Panc1 (cell line): ENCODE data around the gene CNTN5. TPM values are rescaled to one million over a fixed set of nuclear protein-coding genes. Genes with fewer than 3 reads are reported as not detected.

Source experiments
- ATAC-seq: fragments of 200-7000 bp; cut with Tn5 transposase; 2 replicates; pipeline ENCODE4 v1.9.1; 2020; ENCODE audit warnings: mild to moderate bottlenecking, moderate library complexity
- BruUV-seq: library from RNA; stranded (reverse); fragments of 400-500 nt; replicated peaks from 2 replicates; lab custom pipeline; 2021; lab: Mats Ljungman, UMichigan
- CTCF ChIA-PET: fragments of 300-600 bp; sonication (Branson Sonifier 250); formaldehyde crosslinking; loops from one replicate; lab custom pipeline; 2022; ENCODE audit warnings: antibody characterized with exemption; lab: Charles Lee
- POLR2A ChIA-PET: fragments of 300-600 bp; sonication (Branson Sonifier 250); formaldehyde crosslinking; loops from one replicate; lab custom pipeline; 2022; ENCODE audit warnings: antibody characterized with exemption; lab: Charles Lee
- DNase-seq: peaks from one replicate; pipeline ENCODE4 v3.0.0-alpha.2; 2010; ENCODE audit warnings: low read depth, low spot score
- H3K27ac ChIP-seq: 2 replicates; pipeline ENCODE4 v1.5.1; 2011; ENCODE audit warnings: mild to moderate bottlenecking, low read length, inconsistent platforms
- H3K27me3 ChIP-seq: fragments of 200-500 bp; sonication (Bioruptor generic); 2 replicates; pipeline ENCODE4 v1.6.0; 2014; ENCODE audit warnings: low read length, inconsistent platforms; ENCODE audit not compliant: control insufficient read depth, insufficient read depth
- H3K36me3 ChIP-seq: fragments of 200-500 bp; sonication (Bioruptor generic); 2 replicates; pipeline ENCODE4 v1.5.1; 2014; ENCODE audit warnings: inconsistent platforms, mild to moderate bottlenecking, low read length, moderate library complexity; ENCODE audit not compliant: control insufficient read depth, insufficient read depth
- H3K4me1 ChIP-seq: 2 replicates; pipeline ENCODE4 v1.5.1; 2011; ENCODE audit warnings: inconsistent platforms, mild to moderate bottlenecking, low read length, moderate library complexity; ENCODE audit not compliant: control insufficient read depth, insufficient read depth
- H3K4me3 ChIP-seq, 2 experiments: 2 replicates each; pipeline ENCODE4 v1.5.1; 2011 to 2012; ENCODE audit warnings: low read depth in 2 of 2, low read length in 2 of 2, mild to moderate bottlenecking in 2 of 2, inconsistent platforms in 1 of 2, moderate library complexity in 1 of 2
- H3K9me3 ChIP-seq: fragments of 200-500 bp; sonication (Bioruptor generic); 2 replicates; pipeline ENCODE4 v1.5.1; 2014; ENCODE audit warnings: low read depth, mild to moderate bottlenecking, inconsistent platforms, low read length, moderate library complexity; ENCODE audit not compliant: control insufficient read depth, insufficient read depth
- POLR2AphosphoS5 ChIP-seq: IDR thresholded peaks from 2 replicates; pipeline ENCODE4 v1.6.1; 2012; ENCODE audit warnings: mild to moderate bottlenecking, low read depth, low read length, moderate library complexity
- SIN3A ChIP-seq: IDR thresholded peaks from 2 replicates; pipeline ENCODE4 v1.6.1; 2012; ENCODE audit warnings: low read depth, mild to moderate bottlenecking, low read length, moderate library complexity, borderline replicate concordance; ENCODE audit not compliant: insufficient read depth
- TCF7L2 ChIP-seq: IDR thresholded peaks from 2 replicates; pipeline ENCODE4 v1.6.1; 2011; ENCODE audit warnings: mild to moderate bottlenecking, low read depth, low read length, inconsistent platforms
- in situ Hi-C: cut with HindIII; loops from 2 replicates; pipeline ENCODE4 v1.10.0; 2016; ENCODE audit warnings: low sequenced_read_pairs, low pct_unique_long_range_greater_than_20kb
- intact Hi-C: fragments of 100-400 bp; cut with micrococcal nuclease; formaldehyde crosslinking; loops from one replicate; pipeline ENCODE4 v1.10.0; 2022; ENCODE audit not compliant: unreplicated experiment
- total RNA-seq: library from RNA; stranded (reverse); gene quantifications from one replicate; pipeline ENCODE4 v1.2.1, GENCODE V29; 2021; ENCODE audit not compliant: unreplicated experiment
- TF ChIP-seq, protein P1 (sequence below), 2 experiments: IDR thresholded peaks; 2 replicates each; pipeline ENCODE4 v1.6.1; 2011 to 2012; ENCODE audit warnings: low read depth in 2 of 2, control low read depth in 1 of 2, low read length in 1 of 2, mild to moderate bottlenecking in 1 of 2, moderate library complexity in 1 of 2; ENCODE audit not compliant: insufficient read depth in 1 of 2
- TF ChIP-seq, protein P2 (sequence below): fragments of 450-650 bp; IDR thresholded peaks from 2 replicates; pipeline ENCODE4 v1.5.1; 2017; ENCODE audit warnings: mild to moderate bottlenecking

CNTN5 gene
- total RNA-seq, 1 experiment from 2014 or later: not detected

DNA sequence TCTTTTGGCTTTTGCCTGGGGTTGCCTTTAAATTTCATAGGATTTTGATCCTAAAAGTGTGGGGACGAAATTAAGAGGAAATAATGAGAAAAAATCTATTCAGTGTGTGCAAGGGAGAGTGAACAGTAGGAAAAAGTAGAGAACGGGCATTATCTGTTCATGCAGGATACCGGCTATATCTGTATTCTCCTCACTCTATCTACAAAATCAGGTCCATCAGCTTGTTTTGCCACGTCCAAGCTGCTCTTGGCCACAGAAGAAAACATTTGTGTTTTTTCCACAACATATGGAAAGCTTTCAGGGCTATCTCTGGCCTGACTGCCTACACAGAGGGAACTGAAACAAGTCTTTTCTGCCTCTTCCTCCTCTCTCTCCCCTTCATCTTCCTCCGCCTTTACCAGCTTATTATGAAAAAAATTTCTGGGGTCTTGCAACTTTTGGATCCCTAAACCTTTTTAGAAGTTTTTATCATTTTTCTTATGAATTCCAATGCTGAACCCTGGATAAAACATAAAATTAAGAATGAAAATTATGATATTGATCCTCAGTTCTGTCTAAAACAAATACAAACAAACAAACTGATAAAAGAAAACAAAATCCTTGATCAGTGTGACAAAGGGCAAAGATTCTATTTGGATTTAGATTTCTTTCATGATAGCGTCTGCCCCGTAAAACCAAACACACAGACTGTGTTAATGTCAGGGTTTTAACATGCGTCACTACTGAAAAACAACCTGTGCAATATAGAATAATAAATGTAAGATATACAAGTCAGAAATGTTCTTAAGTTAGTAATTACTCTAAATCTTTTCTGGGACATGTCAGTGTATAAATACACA is 219.7 kb downstream of the CNTN5 start:
- no TSS peak for BruUV-seq
- peaks cover 3% of the 10 kb centered on the region; the same call in 1 of the 2 replicates for H3K9me3 ChIP-seq
- no peak overlapping the region for H3K27ac ChIP-seq
- intact Hi-C loops (no loop called here), in situ Hi-C loops (no loop called here)
- H3K36me3 ChIP-seq: no peaks in the 10 kb centered on the region
- no peak for DNase-seq
- TF ChIP-seq POLR2AphosphoS5: no peak
- TF ChIP-seq, protein P1, sequence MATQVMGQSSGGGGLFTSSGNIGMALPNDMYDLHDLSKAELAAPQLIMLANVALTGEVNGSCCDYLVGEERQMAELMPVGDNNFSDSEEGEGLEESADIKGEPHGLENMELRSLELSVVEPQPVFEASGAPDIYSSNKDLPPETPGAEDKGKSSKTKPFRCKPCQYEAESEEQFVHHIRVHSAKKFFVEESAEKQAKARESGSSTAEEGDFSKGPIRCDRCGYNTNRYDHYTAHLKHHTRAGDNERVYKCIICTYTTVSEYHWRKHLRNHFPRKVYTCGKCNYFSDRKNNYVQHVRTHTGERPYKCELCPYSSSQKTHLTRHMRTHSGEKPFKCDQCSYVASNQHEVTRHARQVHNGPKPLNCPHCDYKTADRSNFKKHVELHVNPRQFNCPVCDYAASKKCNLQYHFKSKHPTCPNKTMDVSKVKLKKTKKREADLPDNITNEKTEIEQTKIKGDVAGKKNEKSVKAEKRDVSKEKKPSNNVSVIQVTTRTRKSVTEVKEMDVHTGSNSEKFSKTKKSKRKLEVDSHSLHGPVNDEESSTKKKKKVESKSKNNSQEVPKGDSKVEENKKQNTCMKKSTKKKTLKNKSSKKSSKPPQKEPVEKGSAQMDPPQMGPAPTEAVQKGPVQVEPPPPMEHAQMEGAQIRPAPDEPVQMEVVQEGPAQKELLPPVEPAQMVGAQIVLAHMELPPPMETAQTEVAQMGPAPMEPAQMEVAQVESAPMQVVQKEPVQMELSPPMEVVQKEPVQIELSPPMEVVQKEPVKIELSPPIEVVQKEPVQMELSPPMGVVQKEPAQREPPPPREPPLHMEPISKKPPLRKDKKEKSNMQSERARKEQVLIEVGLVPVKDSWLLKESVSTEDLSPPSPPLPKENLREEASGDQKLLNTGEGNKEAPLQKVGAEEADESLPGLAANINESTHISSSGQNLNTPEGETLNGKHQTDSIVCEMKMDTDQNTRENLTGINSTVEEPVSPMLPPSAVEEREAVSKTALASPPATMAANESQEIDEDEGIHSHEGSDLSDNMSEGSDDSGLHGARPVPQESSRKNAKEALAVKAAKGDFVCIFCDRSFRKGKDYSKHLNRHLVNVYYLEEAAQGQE (IDR thresholded peaks at IDR 0.05; ENCODE audit: insufficient read depth in 1 of 2, low read depth in 2 of 2, low read length in 1 of 2): no peak
- no peaks in the 10 kb centered on the region for H3K27me3 ChIP-seq
- no peak for ATAC-seq
- H3K4me3 ChIP-seq: no peak overlapping the region
- no peaks in the 10 kb centered on the region for H3K4me1 ChIP-seq
- POLR2A ChIA-PET: interaction anchor here (0.5 kb wide), 1 partner anchor 87 kb away, joined by 13 read pairs; no protein-coding TSS in a partner anchor
- CTCF ChIA-PET: no interaction called here

DNA sequence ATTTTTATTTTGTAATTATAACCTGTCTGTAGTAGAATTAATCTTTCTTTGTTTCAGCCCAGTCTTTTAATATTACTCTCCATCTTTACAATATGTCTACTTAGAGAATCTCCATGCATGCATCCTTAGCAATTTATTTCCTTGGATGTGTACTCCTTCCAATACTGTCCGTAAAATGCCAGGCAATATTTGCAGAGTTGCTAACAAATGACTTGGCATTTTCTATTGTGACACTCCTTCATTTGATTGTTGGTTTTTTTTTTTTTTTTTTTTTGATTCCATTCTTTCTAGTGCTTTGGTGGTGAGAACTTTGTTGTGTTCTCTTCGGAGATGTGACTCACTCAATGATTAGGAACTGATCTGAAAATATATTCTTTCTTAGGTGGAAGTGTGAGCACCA is 220.3 kb downstream of the CNTN5 start:
- H3K27ac ChIP-seq: no peak overlapping the region
- no peaks in the 10 kb centered on the region for H3K4me1 ChIP-seq
- H3K9me3 ChIP-seq: peaks cover 3% of the 10 kb centered on the region; the same call in 1 of the 2 replicates
- in situ Hi-C loops (no loop called here), intact Hi-C loops (no loop called here)
- CTCF ChIA-PET: no interaction called here
- H3K36me3 ChIP-seq: no peaks in the 10 kb centered on the region
- H3K27me3 ChIP-seq: no peaks in the 10 kb centered on the region
- BruUV-seq: no TSS peak
- DNase-seq (no peak), ATAC-seq (no peak)
- TF ChIP-seq, protein P2, sequence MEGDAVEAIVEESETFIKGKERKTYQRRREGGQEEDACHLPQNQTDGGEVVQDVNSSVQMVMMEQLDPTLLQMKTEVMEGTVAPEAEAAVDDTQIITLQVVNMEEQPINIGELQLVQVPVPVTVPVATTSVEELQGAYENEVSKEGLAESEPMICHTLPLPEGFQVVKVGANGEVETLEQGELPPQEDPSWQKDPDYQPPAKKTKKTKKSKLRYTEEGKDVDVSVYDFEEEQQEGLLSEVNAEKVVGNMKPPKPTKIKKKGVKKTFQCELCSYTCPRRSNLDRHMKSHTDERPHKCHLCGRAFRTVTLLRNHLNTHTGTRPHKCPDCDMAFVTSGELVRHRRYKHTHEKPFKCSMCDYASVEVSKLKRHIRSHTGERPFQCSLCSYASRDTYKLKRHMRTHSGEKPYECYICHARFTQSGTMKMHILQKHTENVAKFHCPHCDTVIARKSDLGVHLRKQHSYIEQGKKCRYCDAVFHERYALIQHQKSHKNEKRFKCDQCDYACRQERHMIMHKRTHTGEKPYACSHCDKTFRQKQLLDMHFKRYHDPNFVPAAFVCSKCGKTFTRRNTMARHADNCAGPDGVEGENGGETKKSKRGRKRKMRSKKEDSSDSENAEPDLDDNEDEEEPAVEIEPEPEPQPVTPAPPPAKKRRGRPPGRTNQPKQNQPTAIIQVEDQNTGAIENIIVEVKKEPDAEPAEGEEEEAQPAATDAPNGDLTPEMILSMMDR: no peak
- TF ChIP-seq POLR2AphosphoS5 (no peak), TCF7L2 (no peak), SIN3A (no peak)
- TF ChIP-seq, protein P1 (IDR thresholded peaks at IDR 0.05; ENCODE audit: insufficient read depth in 1 of 2, low read depth in 2 of 2, low read length in 1 of 2): no peak
- H3K4me3 ChIP-seq: no peak overlapping the region
- POLR2A ChIA-PET: no interaction called here
